GM12878 (cell line): ENCODE measurements around the gene CLDN12. TPM values are rescaled to one million over a fixed set of nuclear protein-coding genes. Genes with fewer than 3 reads are reported as not detected.
A peak's percentile ranks its signal among the peaks of the same experiment; 100 is the strongest.

ENCODE experiments used
- ATF7 ChIP-seq: fragments of 450-650 bp; IDR thresholded peaks from 2 replicates; pipeline ENCODE4 v1.6.1; 2016; ENCODE audit warnings: low read depth, mild to moderate bottlenecking
- EP300 ChIP-seq, 2 experiments: fragments of 150-350 bp in 1 of 2; IDR thresholded peaks; 2 replicates each; pipeline ENCODE4 v1.6.1; 2011 to 2012; ENCODE audit warnings: low read depth in 2 of 2, low read length in 2 of 2, borderline replicate concordance in 1 of 2, improper control_type of control experiment in 1 of 2, inconsistent platforms in 1 of 2; ENCODE audit not compliant: control insufficient read depth in 1 of 2
- HCFC1 ChIP-seq: fragments of 150-350 bp; IDR thresholded peaks from 2 replicates; pipeline ENCODE4 v1.6.1; 2014; ENCODE audit warnings: low read length
- IKZF1 ChIP-seq: fragments of 450-650 bp; conservative IDR thresholded peaks from 2 replicates; pipeline ENCODE4 v1.6.1; 2017; ENCODE audit warnings: antibody characterized with exemption, mild to moderate bottlenecking
- IRF4 ChIP-seq: IDR thresholded peaks from 2 replicates; pipeline ENCODE4 v1.6.1; 2011; ENCODE audit warnings: low read depth, low read length
- IRF5 ChIP-seq: fragments of 450-650 bp; IDR thresholded peaks from 2 replicates; pipeline ENCODE4 v1.6.1; 2017; ENCODE audit warnings: borderline replicate concordance
- KAT2A ChIP-seq: conservative IDR thresholded peaks from 2 replicates; pipeline ENCODE4 v1.6.1; 2011; ENCODE audit warnings: low read depth, low read length; ENCODE audit not compliant: control insufficient read depth
- MLLT1 ChIP-seq: fragments of 450-650 bp; IDR thresholded peaks from 2 replicates; pipeline ENCODE4 v1.6.1; 2016; ENCODE audit warnings: mild to moderate bottlenecking
- MTA2 ChIP-seq: fragments of 450-650 bp; IDR thresholded peaks from 2 replicates; pipeline ENCODE4 v1.6.1; 2016; ENCODE audit warnings: low read depth, mild to moderate bottlenecking, moderate library complexity
- NBN ChIP-seq: fragments of 450-650 bp; IDR thresholded peaks from 2 replicates; pipeline ENCODE4 v1.6.1; 2016
- NFXL1 ChIP-seq: fragments of 450-650 bp; IDR thresholded peaks from 2 replicates; pipeline ENCODE4 v1.6.1; 2017; ENCODE audit warnings: antibody characterized with exemption, mild to moderate bottlenecking, borderline replicate concordance
- NFYB ChIP-seq: IDR thresholded peaks from 2 replicates; pipeline ENCODE4 v1.6.1; 2011; ENCODE audit warnings: low read depth, mild to moderate bottlenecking, low read length, improper control_type of control experiment, moderate library complexity; ENCODE audit not compliant: insufficient read depth
- NKRF ChIP-seq: fragments of 450-650 bp; conservative IDR thresholded peaks from 2 replicates; pipeline ENCODE4 v1.6.1; 2017; ENCODE audit warnings: mild to moderate bottlenecking, moderate library complexity
- POU2F2 ChIP-seq: IDR thresholded peaks from 3 replicates; pipeline ENCODE4 v1.6.1; 2011; ENCODE audit warnings: low read depth, mild to moderate bottlenecking, low read length, borderline replicate concordance
- RFX5 ChIP-seq: IDR thresholded peaks from 2 replicates; pipeline ENCODE4 v1.6.1; 2011; ENCODE audit warnings: low read depth, low read length, improper control_type of control experiment
- TCF12 ChIP-seq: IDR thresholded peaks from 2 replicates; pipeline ENCODE4 v1.6.1; 2011; ENCODE audit warnings: low read depth, mild to moderate bottlenecking, low read length
- USF1 ChIP-seq: IDR thresholded peaks from 2 replicates; pipeline ENCODE4 v1.6.1; 2011; ENCODE audit warnings: borderline replicate concordance, low read depth, mild to moderate bottlenecking, moderate library complexity, mixed read lengths, low read length; ENCODE audit not compliant: insufficient read depth; ENCODE audit errors: extremely low read length
- ZBTB33 ChIP-seq: fragments of 450-650 bp; IDR thresholded peaks from 2 replicates; pipeline ENCODE4 v1.6.1; 2017; ENCODE audit warnings: mild to moderate bottlenecking
- ZNF274 ChIP-seq: IDR thresholded peaks from one replicate; pipeline ENCODE4 v1.8.0; 2011; ENCODE audit not compliant: insufficient read length, insufficient read depth
- ZNF384 ChIP-seq: IDR thresholded peaks from 2 replicates; pipeline ENCODE4 v1.6.1; 2012; ENCODE audit warnings: low read depth, mild to moderate bottlenecking, low read length, improper control_type of control experiment, borderline replicate concordance
- ZNF622 ChIP-seq: fragments of 450-650 bp; IDR thresholded peaks from 2 replicates; pipeline ENCODE4 v1.6.1; 2017; ENCODE audit warnings: mild to moderate bottlenecking, inconsistent platforms
- polyA plus RNA-seq, 11 experiments: library from polyadenylated mRNA; depleted of rRNA in 4 of 11; unstranded in 6 of 11; stranded (reverse) in 5 of 11; fragments of >200 nt; fragmentation: Nextera tagmentation in 4 of 11; fragmentation: Illumina TruSeq in 1 of 11; extraction: Ambion mirVana in 4 of 11; extraction: Trizol in 1 of 11; gene quantifications; 1 replicate in 1 of 11; 2 replicates in 10 of 11; pipeline versions ENCODE4 v1.2.1 to v1.2.3, GENCODE V29; 2011 to 2016; ENCODE audit warnings: inconsistent platforms in 2 of 11, missing spikeins in 2 of 11, low read depth in 1 of 11
- total RNA-seq, 4 experiments: library from RNA; depleted of rRNA in 3 of 4; stranded (reverse); fragments of >200 nt in 3 of 4; fragmentation: Illumina TruSeq in 1 of 4; extraction: Trizol in 1 of 4; gene quantifications; 2 replicates each; pipeline versions ENCODE4 v1.2.1 to v1.2.3, GENCODE V29; 2013 to 2021

CLDN12 gene
- total and polyA plus RNA-seq, 10 of the 15 experiments (the other 5 are each of a cell fraction or from before 2014, with no cell fraction given): 3.1 to 41.1 (median 6.8) TPM

GRCh38 chr7:90403174-90404113, at the start of gene CLDN12 (continued):
- TF ChIP-seq NKRF (peak; percentile 73), ZNF274 (no peak), IKZF1 (peak; percentile 92), KAT2A (no peak), IRF4 (peak; percentile 36; the same call in 1 of the 2 replicates), TCF12 (peak; percentile 76; the same call in 1 of the 2 replicates), HCFC1 (peak; percentile 80), ATF7 (peak; percentile 95), MTA2 (peak; percentile 89), ZNF384 (no peak), NFXL1 (no peak), NFYB (peak; percentile 53; the same call in 1 of the 2 replicates), EP300 (IDR thresholded peaks at IDR 0.05; ENCODE audit: borderline replicate concordance in 1 of 2, control insufficient read depth in 1 of 2, low read depth in 2 of 2, low read length in 2 of 2) (peak; percentile 93 to 98; a peak in 3 of 4 replicates), IRF5 (no peak), ZBTB33 (no peak), RFX5 (no peak; the same call in 1 of the 2 replicates), NBN (peak; percentile 96), POU2F2 (peak; percentile 85), ZNF622 (no peak), USF1 (no peak), MLLT1 (peak; percentile 84)
